ENCODE results near the gene RETREG1.

Gene RETREG1

DNA sequence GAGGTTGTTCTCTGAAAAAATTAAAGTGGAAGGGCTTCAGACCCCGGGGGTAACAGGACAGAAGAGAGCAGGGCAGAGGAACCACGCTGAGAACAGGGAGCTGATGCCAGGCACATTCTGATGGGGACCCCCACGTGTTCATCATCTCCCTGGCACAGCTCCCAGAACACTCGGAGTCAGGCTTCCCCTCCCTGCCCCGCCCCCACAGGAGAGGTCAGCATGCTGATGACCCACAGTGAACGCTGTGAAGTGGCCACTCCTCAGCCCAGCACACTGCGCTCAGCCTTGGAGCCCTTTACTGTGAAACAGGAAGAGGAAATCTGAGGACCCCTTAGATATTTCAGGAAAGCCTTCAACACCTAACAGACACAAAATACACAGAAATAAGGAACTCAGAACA, 16.4 kb downstream of the RETREG1 start:
- DNase-seq = peak; percentile 23
- H3K27me3 ChIP-seq (replicated peaks) = no peaks in the 10 kb centered on the region
- no peak overlapping the region for H3K4me3 ChIP-seq (ENCODE audit: low read depth, low read length)
- in situ Hi-C loops (cut with HindIII; ENCODE audit: low pct_ligation_motif_present, low sequenced_read_pairs) = no loop called here
- no peak overlapping the region for H3K27ac ChIP-seq
- TF ChIP-seq, protein P1, sequence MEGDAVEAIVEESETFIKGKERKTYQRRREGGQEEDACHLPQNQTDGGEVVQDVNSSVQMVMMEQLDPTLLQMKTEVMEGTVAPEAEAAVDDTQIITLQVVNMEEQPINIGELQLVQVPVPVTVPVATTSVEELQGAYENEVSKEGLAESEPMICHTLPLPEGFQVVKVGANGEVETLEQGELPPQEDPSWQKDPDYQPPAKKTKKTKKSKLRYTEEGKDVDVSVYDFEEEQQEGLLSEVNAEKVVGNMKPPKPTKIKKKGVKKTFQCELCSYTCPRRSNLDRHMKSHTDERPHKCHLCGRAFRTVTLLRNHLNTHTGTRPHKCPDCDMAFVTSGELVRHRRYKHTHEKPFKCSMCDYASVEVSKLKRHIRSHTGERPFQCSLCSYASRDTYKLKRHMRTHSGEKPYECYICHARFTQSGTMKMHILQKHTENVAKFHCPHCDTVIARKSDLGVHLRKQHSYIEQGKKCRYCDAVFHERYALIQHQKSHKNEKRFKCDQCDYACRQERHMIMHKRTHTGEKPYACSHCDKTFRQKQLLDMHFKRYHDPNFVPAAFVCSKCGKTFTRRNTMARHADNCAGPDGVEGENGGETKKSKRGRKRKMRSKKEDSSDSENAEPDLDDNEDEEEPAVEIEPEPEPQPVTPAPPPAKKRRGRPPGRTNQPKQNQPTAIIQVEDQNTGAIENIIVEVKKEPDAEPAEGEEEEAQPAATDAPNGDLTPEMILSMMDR (IDR thresholded peaks at IDR 0.05; ENCODE audit: low read depth, low read length, missing control alignments) = no peak
- H3K36me3 ChIP-seq (replicated peaks) = no peaks in the 10 kb centered on the region

DNA sequence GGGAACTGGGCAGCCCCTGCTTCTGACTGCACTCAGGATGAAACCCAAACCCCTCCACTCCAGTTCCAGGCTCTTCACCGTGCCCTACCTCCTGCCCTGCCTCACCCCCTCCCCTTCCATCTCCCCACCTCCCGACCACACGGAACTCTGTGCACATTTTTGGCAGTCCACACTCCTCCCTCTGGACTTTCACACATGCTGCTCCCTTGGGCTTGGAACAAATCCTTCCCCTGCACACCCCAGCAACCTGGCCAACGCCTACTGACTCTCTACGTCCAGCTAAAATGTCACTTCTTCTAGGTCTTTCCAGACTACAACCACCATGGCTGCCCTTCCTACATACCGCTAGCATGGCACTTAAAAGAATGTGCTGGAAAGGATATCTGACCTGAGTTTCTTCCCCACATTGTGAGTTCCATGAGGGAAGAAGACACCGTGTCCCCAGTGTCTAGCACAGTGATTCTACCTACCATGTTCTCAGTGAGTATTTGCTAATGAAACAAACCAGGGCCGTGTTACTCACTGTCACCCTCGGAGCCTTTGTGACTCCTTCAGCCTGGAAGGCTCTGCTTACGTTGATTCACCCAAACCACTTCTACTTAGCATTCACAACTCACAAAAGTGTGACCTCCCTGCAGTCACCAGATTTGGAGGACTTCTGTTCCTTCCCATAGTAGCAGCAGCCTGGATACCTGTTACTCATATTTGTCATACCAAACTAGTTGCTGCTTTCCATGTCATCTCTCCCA, 18.7 kb downstream of the RETREG1 start:
- no peak overlapping the region for H3K4me3 ChIP-seq (ENCODE audit: low read depth, low read length)
- H3K27ac ChIP-seq = no peak overlapping the region
- in situ Hi-C loops (cut with HindIII; ENCODE audit: low pct_ligation_motif_present, low sequenced_read_pairs) = no loop called here
- no peaks in the 10 kb centered on the region for H3K36me3 ChIP-seq (replicated peaks)
- H3K27me3 ChIP-seq (replicated peaks) = no peaks in the 10 kb centered on the region
- DNase-seq = no peak
- TF ChIP-seq, protein P1 (IDR thresholded peaks at IDR 0.05; ENCODE audit: low read depth, low read length, missing control alignments) = no peak

- DNase-seq = peak; percentile 9
- no peak overlapping the region for H3K27ac ChIP-seq
- no peaks in the 10 kb centered on the region for H3K36me3 ChIP-seq (replicated peaks)
- TF ChIP-seq, protein P1 (IDR thresholded peaks at IDR 0.05; ENCODE audit: low read depth, low read length, missing control alignments) = no peak
- no peaks in the 10 kb centered on the region for H3K27me3 ChIP-seq (replicated peaks)
- no peak overlapping the region for H3K4me3 ChIP-seq (ENCODE audit: low read depth, low read length)
- in situ Hi-C loops (cut with HindIII; ENCODE audit: low pct_ligation_motif_present, low sequenced_read_pairs) = no loop called here
These were observed 20.2 kb downstream of the RETREG1 start for GRCh38 chr5:16596581-16596940.

DNA sequence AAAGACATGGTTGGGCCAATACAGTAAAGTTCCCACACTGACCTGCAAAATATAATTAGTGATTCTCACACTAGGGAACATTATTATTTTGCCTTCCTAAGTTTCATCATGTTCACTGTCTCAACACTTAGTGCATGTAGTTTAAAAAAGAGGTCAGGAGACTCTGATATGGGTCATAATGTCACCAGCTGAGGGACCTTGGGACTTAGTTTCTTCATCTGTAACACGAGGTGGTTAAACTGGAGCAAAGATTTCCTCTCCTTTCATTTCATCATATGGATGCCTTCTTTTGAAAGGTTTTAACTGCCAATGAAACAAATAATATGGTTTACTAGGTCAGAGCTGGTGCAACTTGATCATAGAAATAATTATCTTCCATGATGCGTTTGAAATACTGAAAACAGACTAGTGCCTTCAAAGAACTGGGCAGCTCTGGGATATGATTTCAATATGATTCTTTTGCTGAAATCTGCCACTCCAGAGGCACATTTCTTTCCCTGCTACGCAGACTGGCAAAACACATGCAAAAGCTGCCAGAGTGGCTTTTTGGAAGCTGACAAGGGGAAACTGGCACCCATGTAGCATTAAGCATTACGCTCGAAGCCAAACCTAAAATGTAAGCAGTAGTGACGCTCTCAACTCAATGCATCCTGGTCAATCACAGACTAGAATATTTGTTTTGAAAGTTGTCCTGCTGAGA, 20.8 kb downstream of the RETREG1 start:
- Histone ChIP-seq H3K36me3 (replicated peaks) (no peaks in the 10 kb centered on the region), H3K27me3 (replicated peaks) (no peaks in the 10 kb centered on the region), H3K4me3 (ENCODE audit: low read depth, low read length) (no peak overlapping the region), H3K27ac (no peak overlapping the region)
- in situ Hi-C loops (cut with HindIII; ENCODE audit: low pct_ligation_motif_present, low sequenced_read_pairs) = no loop called here
- TF ChIP-seq, protein P1 (IDR thresholded peaks at IDR 0.05; ENCODE audit: low read depth, low read length, missing control alignments) = no peak
- DNase-seq = no peak

DNA sequence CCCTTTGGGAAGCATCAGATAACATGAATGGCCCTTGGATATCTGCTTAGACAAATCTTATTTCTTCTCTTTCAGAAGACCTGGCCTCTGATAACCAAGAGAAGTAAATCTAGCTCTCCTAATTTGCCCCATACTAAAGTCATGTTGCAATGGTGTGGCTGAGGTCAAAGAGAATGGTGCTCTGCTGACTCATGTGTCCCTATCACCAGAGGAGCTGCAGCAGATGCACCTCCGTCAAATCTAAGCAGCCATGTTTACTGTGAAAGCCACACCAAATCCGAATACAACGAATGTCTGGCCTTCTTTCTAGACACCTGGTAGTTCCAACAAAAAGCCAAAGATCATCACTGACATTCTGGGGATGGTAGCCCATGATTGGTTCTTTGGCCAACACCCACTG, 23.2 kb downstream of the RETREG1 start:
- DNase-seq = no peak
- Histone ChIP-seq H3K4me3 (ENCODE audit: low read depth, low read length) (no peak overlapping the region), H3K27ac (no peak overlapping the region), H3K36me3 (replicated peaks) (no peaks in the 10 kb centered on the region), H3K27me3 (replicated peaks) (no peaks in the 10 kb centered on the region)
- in situ Hi-C loops (cut with HindIII; ENCODE audit: low pct_ligation_motif_present, low sequenced_read_pairs) = no loop called here
- TF ChIP-seq, protein P1 (IDR thresholded peaks at IDR 0.05; ENCODE audit: low read depth, low read length, missing control alignments) = no peak
